Endothelial cell of umbilical vein (primary cell): ENCODE measurements around the gene PTPN14.

Source experiments
- CTCF ChIP-seq, 2 donors: IDR thresholded peaks; 1 replicate in 1 of 2; 2 replicates in 1 of 2; pipeline ENCODE4 v1.5.1; 2011; ENCODE audit warnings: low read length in 2 of 2, mild to moderate bottlenecking in 2 of 2, moderate library complexity in 2 of 2, control low read depth in 1 of 2, inconsistent platforms in 1 of 2, low read depth in 1 of 2; ENCODE audit not compliant: insufficient read depth in 1 of 2; ENCODE audit errors: extremely low read depth in 1 of 2
- EZH2 ChIP-seq: IDR thresholded peaks from 2 replicates; pipeline ENCODE4 v1.6.1; 2012; ENCODE audit warnings: borderline replicate concordance, low read depth, mild to moderate bottlenecking, moderate library complexity, low read length, inconsistent platforms; ENCODE audit not compliant: severe bottlenecking
- FOS ChIP-seq: IDR thresholded peaks from 2 replicates; pipeline ENCODE4 v1.6.1; 2011; ENCODE audit warnings: mild to moderate bottlenecking, low read length, moderate library complexity, borderline replicate concordance; ENCODE audit not compliant: insufficient read depth
- GATA2 ChIP-seq: IDR thresholded peaks from 2 replicates; pipeline ENCODE4 v1.7.0; 2011; ENCODE audit warnings: low read depth, mild to moderate bottlenecking, moderate library complexity, mixed read lengths, low read length; ENCODE audit not compliant: insufficient read length, insufficient read depth
- JUN ChIP-seq: IDR thresholded peaks from 2 replicates; pipeline ENCODE4 v1.6.1; 2011; ENCODE audit warnings: borderline replicate concordance, low read depth; ENCODE audit not compliant: insufficient read length, insufficient read depth
- MYC ChIP-seq: IDR thresholded peaks from one replicate; pipeline ENCODE4 v1.6.1; 2011; ENCODE audit warnings: mild to moderate bottlenecking, low read depth, low read length
- POLR2A ChIP-seq: IDR thresholded peaks from 2 replicates; pipeline ENCODE4 v1.6.1; 2012; ENCODE audit warnings: low read depth, mild to moderate bottlenecking, control low read depth, low read length
- POLR2AphosphoS5 ChIP-seq: IDR thresholded peaks from 2 replicates; pipeline ENCODE4 v1.6.1; 2012; ENCODE audit warnings: low read depth, mild to moderate bottlenecking, control low read depth, low read length, moderate library complexity; ENCODE audit not compliant: insufficient read depth
- TF ChIP-seq, protein P1 (sequence below): IDR thresholded peaks from 2 replicates; pipeline ENCODE4 v1.6.1; 2011; ENCODE audit not compliant: insufficient read depth, insufficient read length

- TF ChIP-seq EZH2 = no peak
- peak in 1 of 2 donors; percentile 5 for TF ChIP-seq CTCF (IDR thresholded peaks at IDR 0.05; ENCODE audit: extremely low read depth in 1 of 2, insufficient read depth in 1 of 2, low read depth in 1 of 2, low read length in 2 of 2)
- no peak for TF ChIP-seq FOS
- no peak for TF ChIP-seq POLR2AphosphoS5
- no peak for TF ChIP-seq GATA2
- TF ChIP-seq, protein P1, sequence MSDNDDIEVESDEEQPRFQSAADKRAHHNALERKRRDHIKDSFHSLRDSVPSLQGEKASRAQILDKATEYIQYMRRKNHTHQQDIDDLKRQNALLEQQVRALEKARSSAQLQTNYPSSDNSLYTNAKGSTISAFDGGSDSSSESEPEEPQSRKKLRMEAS = no peak
- TF ChIP-seq POLR2A = no peak
- no peak for TF ChIP-seq MYC
- no peak for TF ChIP-seq JUN
Observed at GRCh38 chr1:214590696-214591095, 39.3 kb upstream of the PTPN14 start.
